KMS-11 (cell line): Measurements from ENCODE around the gene GNAZ.

Experiments used
- H2AFZ ChIP-seq: fragments of 200-600 bp; sonication (generic); 2 replicates; pipeline ENCODE4 v1.6.1; 2016; ENCODE audit warnings: antibody characterized with exemption, mixed run types, low read depth
- H3K27ac ChIP-seq: fragments of 200-600 bp; sonication (generic); 2 replicates; pipeline ENCODE4 v1.6.1; 2016; ENCODE audit warnings: mild to moderate bottlenecking, mixed run types
- H3K27me3 ChIP-seq: fragments of 200-600 bp; sonication (generic); 2 replicates; pipeline ENCODE4 v1.6.1; 2017; ENCODE audit warnings: mild to moderate bottlenecking, low read depth, mixed run types, moderate library complexity; ENCODE audit not compliant: insufficient read depth
- H3K36me3 ChIP-seq: fragments of 200-600 bp; sonication (generic); 2 replicates; pipeline ENCODE4 v1.6.1; 2017; ENCODE audit warnings: mild to moderate bottlenecking, mixed run types; ENCODE audit not compliant: insufficient read depth
- H3K4me1 ChIP-seq: fragments of 200-600 bp; sonication (generic); 2 replicates; pipeline ENCODE4 v1.6.1; 2016; ENCODE audit warnings: mild to moderate bottlenecking, low read depth, mixed run types; ENCODE audit not compliant: poor library complexity, severe bottlenecking
- H3K4me2 ChIP-seq: fragments of 200-600 bp; sonication (generic); 2 replicates; pipeline ENCODE4 v1.7.0; 2016; ENCODE audit warnings: mild to moderate bottlenecking, mixed run types
- H3K4me3 ChIP-seq: fragments of 200-600 bp; sonication (generic); IDR thresholded peaks from 2 replicates; pipeline ENCODE4 v1.6.1; 2017; ENCODE audit warnings: low read depth, low read length, mixed read lengths; ENCODE audit not compliant: insufficient read depth
- H3K79me2 ChIP-seq: fragments of 200-600 bp; sonication (generic); 2 replicates; pipeline ENCODE4 v1.6.1; 2016; ENCODE audit warnings: low read depth, mixed run types; ENCODE audit not compliant: insufficient read depth
- H3K9ac ChIP-seq: fragments of 200-600 bp; sonication (generic); 2 replicates; pipeline ENCODE4 v1.6.1; 2016; ENCODE audit warnings: mild to moderate bottlenecking, mixed run types
- H4K20me1 ChIP-seq: fragments of 200-600 bp; sonication (generic); 2 replicates; pipeline ENCODE4 v1.6.1; 2016; ENCODE audit warnings: mild to moderate bottlenecking, mixed run types; ENCODE audit not compliant: insufficient read depth
- CTCF ChIP-seq: fragments of 200-600 bp; sonication (generic); conservative IDR thresholded peaks from 2 replicates; pipeline ENCODE4 v1.6.1; 2017; ENCODE audit warnings: low read depth, mild to moderate bottlenecking, antibody characterized with exemption, low read length, moderate library complexity, mixed read lengths

Gene GNAZ

DNA sequence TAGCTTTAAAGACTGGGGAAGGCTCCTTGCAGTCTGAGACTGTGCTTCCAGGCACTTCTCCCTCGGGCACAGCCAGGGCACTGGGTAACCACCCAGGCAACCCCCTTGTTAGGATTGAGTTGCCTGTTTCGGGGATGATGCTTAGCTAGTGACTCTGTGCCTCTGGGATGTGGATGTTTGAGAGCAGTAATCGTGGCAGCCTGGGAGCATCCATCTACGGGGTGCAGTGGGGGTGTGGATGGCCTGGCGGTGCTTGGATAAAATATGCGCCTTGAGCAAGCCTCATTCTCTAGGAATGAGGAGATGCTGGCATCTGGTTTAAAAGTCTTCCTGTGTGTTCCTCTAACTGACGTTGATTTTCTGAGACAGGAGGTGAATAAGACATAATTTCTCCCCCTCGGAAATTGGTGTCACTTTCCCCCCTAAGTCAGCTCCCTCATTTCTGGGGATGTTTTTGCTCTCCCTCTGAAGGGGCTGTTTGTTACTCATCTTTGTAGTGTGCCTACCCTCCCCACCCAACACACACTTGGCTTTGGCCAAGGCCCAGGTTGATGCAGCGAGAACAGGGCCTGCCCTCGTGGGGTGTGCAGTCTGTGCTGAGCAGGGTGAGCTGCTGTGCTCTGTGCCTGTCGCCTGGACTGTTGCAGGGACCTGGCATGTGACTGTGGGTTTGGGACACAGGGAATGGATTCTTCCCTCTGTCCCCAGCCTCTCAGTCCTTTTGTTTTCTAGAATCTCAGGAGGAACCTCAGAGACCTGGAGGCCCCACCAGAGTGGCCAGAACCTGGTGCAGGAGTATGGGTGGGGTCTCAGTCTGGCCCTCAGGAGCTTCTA is 2.0 kb downstream of the GNAZ start:
- Histone ChIP-seq H3K4me3 (no peak overlapping the region), H3K9ac (no peak overlapping the region), H3K27ac (no peak overlapping the region), H4K20me1 (no peaks in the 10 kb centered on the region), H3K27me3 (no peaks in the 10 kb centered on the region), H3K36me3 (no peaks in the 10 kb centered on the region), H3K4me2 (no peak overlapping the region), H3K79me2 (no peaks in the 10 kb centered on the region), H3K4me1 (peaks cover 10% of the 10 kb centered on the region), H2AFZ (no peak overlapping the region)
- no peak for TF ChIP-seq CTCF

DNA sequence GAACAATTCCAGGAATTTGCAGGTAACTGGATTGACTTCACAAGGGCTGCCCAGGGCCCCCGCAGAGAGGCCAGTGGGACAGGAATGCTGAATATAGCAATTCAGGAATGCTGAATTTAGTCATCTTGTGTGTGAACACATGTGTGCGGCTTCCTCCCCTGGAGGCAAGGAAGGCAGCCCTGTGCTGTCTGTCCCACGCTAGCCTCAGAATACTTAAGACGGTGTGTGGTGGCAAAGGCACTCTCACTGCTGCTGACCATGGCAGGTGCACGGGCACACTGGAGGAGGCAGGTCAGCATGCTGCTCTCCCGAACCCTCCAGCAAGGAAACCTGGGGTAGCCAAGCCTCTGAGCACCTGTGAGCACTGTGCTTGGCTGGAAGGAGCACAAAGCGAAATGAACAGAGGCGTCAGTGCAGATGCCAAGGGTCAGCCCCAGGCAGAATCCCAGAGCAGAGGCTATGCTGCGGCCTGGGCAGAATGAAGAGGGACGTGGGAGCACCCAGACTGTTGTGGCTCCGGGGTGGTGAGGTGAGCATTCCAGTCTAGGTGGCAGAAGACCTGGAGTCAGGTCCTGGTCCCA is 2.7 kb downstream of the GNAZ start:
- no peak overlapping the region for H3K4me2 ChIP-seq
- H3K36me3 ChIP-seq, result no peaks in the 10 kb centered on the region
- H3K27me3 ChIP-seq, result no peaks in the 10 kb centered on the region

GRCh38 chr22:23073526-23074229 is 3.4 kb downstream of the GNAZ start:
- Histone ChIP-seq H3K27ac (no peak overlapping the region), H3K4me2 (no peak overlapping the region)

More for the DNA sequence above, 2.7 kb downstream of the GNAZ start:
- Histone ChIP-seq H3K27ac (no peak overlapping the region), H3K4me3 (no peak overlapping the region), H4K20me1 (no peaks in the 10 kb centered on the region), H3K79me2 (no peaks in the 10 kb centered on the region), H3K4me1 (peaks cover 10% of the 10 kb centered on the region), H2AFZ (no peak overlapping the region), H3K9ac (no peak overlapping the region)
- no peak for TF ChIP-seq CTCF

DNA sequence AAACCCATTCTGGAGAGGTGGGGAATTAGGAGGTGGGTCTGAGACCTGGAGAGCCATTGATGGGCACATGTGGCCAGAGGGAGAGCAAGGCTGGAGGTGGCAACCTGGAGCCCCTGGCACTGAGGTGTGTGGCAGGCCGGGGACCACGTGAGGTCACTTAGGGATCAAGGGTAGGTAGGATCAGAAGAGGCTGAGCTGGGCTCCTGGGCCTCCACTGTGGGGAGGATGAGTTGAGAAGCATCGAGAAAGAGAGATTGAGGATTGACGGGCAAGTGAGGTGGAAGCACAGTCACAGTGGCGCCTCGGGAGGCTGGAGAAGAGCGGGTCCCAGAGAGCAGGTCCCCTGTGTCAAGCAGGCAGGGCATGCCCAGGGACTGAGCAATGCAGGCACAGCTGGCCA is 4.1 kb downstream of the GNAZ start:
- no peak overlapping the region for H3K27ac ChIP-seq
- H3K4me3 ChIP-seq, result no peak overlapping the region
- no peak overlapping the region for H3K9ac ChIP-seq
- H3K36me3 ChIP-seq, result no peaks in the 10 kb centered on the region
- no peaks in the 10 kb centered on the region for H3K79me2 ChIP-seq
- no peaks in the 10 kb centered on the region for H4K20me1 ChIP-seq
- no peaks in the 10 kb centered on the region for H3K27me3 ChIP-seq
- TF ChIP-seq CTCF, result no peak
- H3K4me2 ChIP-seq, result no peak overlapping the region
- no peak overlapping the region for H2AFZ ChIP-seq
- peaks cover 8% of the 10 kb centered on the region for H3K4me1 ChIP-seq

More at GRCh38 chr22:23073526-23074229, 3.4 kb downstream of the GNAZ start:
- H3K27me3 ChIP-seq, result no peaks in the 10 kb centered on the region
- no peaks in the 10 kb centered on the region for H3K79me2 ChIP-seq
- H2AFZ ChIP-seq, result no peak overlapping the region
- no peaks in the 10 kb centered on the region for H4K20me1 ChIP-seq
- TF ChIP-seq CTCF, result no peak
- H3K9ac ChIP-seq, result no peak overlapping the region
- H3K4me3 ChIP-seq, result no peak overlapping the region
- no peaks in the 10 kb centered on the region for H3K36me3 ChIP-seq
- H3K4me1 ChIP-seq, result peaks cover 10% of the 10 kb centered on the region
